OCI-LY7 (cell line): ENCODE measurements around the gene IQGAP1.

Experiments
- EZH2phosphoT487 ChIP-seq: fragments of 200-600 bp; sonication (generic); IDR thresholded peaks from 2 replicates; pipeline ENCODE4 v1.6.1; 2018; ENCODE audit warnings: low read depth, borderline replicate concordance, mild to moderate bottlenecking, mixed run types, antibody characterized with exemption, low read length, moderate library complexity, mixed read lengths
- TF ChIP-seq, protein P1 (sequence below): fragments of 200-600 bp; sonication (generic); conservative IDR thresholded peaks from 2 replicates; pipeline ENCODE4 v1.5.1; 2014; ENCODE audit warnings: mild to moderate bottlenecking, antibody characterized with exemption, low read length, moderate library complexity, mixed read lengths

DNA sequence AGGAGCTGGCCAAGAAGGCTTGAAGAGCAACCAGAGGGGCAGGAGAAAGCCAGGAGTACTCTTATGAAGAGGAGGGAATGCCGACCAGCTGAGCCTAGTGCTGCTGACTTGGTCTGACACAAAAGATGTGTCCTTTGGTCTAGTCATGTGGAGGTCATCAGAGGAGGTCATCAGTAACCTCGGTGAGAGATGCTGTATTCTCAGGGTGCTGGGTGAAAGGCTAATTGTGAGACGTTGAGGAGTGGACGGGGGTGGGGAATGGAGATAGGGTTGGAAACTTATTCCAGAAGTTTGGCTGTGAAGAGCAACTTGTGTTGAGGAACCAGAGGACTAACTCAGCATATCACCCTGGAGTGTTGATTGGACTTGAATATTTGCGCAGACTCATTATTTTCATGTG is 147.2 kb downstream of the IQGAP1 start:
- TF ChIP-seq, protein P1, sequence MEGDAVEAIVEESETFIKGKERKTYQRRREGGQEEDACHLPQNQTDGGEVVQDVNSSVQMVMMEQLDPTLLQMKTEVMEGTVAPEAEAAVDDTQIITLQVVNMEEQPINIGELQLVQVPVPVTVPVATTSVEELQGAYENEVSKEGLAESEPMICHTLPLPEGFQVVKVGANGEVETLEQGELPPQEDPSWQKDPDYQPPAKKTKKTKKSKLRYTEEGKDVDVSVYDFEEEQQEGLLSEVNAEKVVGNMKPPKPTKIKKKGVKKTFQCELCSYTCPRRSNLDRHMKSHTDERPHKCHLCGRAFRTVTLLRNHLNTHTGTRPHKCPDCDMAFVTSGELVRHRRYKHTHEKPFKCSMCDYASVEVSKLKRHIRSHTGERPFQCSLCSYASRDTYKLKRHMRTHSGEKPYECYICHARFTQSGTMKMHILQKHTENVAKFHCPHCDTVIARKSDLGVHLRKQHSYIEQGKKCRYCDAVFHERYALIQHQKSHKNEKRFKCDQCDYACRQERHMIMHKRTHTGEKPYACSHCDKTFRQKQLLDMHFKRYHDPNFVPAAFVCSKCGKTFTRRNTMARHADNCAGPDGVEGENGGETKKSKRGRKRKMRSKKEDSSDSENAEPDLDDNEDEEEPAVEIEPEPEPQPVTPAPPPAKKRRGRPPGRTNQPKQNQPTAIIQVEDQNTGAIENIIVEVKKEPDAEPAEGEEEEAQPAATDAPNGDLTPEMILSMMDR = no peak
- no peak for TF ChIP-seq EZH2phosphoT487
